ENCODE measurements around the gene PTEN.

Gene PTEN

GRCh38 chr10:87973635-87974034, 110.2 kb downstream of the PTEN start:
- no peak for TF ChIP-seq CTCF (IDR thresholded peaks at IDR 0.05; ENCODE audit: control extremely low read depth, extremely low read depth, low read depth, missing control alignments)
- POLR2A ChIA-PET, result no interaction called here
- DNase-seq (ENCODE audit: extremely low spot score), result no peak
- CTCF ChIA-PET, result interaction anchor here (1.1 to 2.2 kb wide), 2 partner anchors 9 to 48 kb away, joined by 3 to 8 read pairs; no protein-coding TSS in a partner anchor

- TF ChIP-seq CTCF (IDR thresholded peaks at IDR 0.05; ENCODE audit: control extremely low read depth, extremely low read depth, low read depth, missing control alignments), result no peak
- no peak for DNase-seq (ENCODE audit: extremely low spot score)
- ChIA-PET CTCF (interaction anchor here (1.0 to 2.2 kb wide), 3 partner anchors 10 to 48 kb away, joined by 3 to 8 read pairs (median 3); no protein-coding TSS in a partner anchor), POLR2A (no interaction called here)
Observed at GRCh38 chr10:87974130-87974529, 110.7 kb downstream of the PTEN start.

- no peak for TF ChIP-seq CTCF (IDR thresholded peaks at IDR 0.05; ENCODE audit: control extremely low read depth, extremely low read depth, low read depth, missing control alignments)
- no peak for DNase-seq (ENCODE audit: extremely low spot score)
- CTCF ChIA-PET, result interaction anchor here (1.0 to 2.2 kb wide), 2 partner anchors 10 to 21 kb away, joined by 3 to 8 read pairs; no protein-coding TSS in a partner anchor
- POLR2A ChIA-PET, result no interaction called here
Observed at GRCh38 chr10:87974769-87975168, 111.3 kb downstream of the PTEN start.

GRCh38 chr10:87976101-87976743, 112.8 kb downstream of the PTEN start:
- ChIA-PET POLR2A (no interaction called here), CTCF (no interaction called here)
- no peak for DNase-seq (ENCODE audit: extremely low spot score)
- no peak for TF ChIP-seq CTCF (IDR thresholded peaks at IDR 0.05; ENCODE audit: control extremely low read depth, extremely low read depth, low read depth, missing control alignments)

- no peak for DNase-seq (ENCODE audit: extremely low spot score)
- ChIA-PET POLR2A (no interaction called here), CTCF (interaction anchor here (1.0 to 1.1 kb wide), 3 partner anchors 9 to 136 kb away, joined by 3 read pairs; no protein-coding TSS in a partner anchor)
- TF ChIP-seq CTCF (IDR thresholded peaks at IDR 0.05; ENCODE audit: control extremely low read depth, extremely low read depth, low read depth, missing control alignments), result no peak
Observed at GRCh38 chr10:87978166-87978565, 114.7 kb downstream of the PTEN start.

- ChIA-PET POLR2A (no interaction called here), CTCF (interaction anchor here (1.0 kb wide), 1 partner anchor 10 kb away, joined by 5 read pairs; no protein-coding TSS in a partner anchor)
- no peak for TF ChIP-seq CTCF (IDR thresholded peaks at IDR 0.05; ENCODE audit: control extremely low read depth, extremely low read depth, low read depth, missing control alignments)
- DNase-seq (ENCODE audit: extremely low spot score), result no peak
Observed at GRCh38 chr10:87979847-87980246, 116.4 kb downstream of the PTEN start.
